ENCODE results near the gene RRM1.
A peak's percentile ranks its signal among the peaks of the same experiment; 100 is the strongest.

RRM1 gene

DNA sequence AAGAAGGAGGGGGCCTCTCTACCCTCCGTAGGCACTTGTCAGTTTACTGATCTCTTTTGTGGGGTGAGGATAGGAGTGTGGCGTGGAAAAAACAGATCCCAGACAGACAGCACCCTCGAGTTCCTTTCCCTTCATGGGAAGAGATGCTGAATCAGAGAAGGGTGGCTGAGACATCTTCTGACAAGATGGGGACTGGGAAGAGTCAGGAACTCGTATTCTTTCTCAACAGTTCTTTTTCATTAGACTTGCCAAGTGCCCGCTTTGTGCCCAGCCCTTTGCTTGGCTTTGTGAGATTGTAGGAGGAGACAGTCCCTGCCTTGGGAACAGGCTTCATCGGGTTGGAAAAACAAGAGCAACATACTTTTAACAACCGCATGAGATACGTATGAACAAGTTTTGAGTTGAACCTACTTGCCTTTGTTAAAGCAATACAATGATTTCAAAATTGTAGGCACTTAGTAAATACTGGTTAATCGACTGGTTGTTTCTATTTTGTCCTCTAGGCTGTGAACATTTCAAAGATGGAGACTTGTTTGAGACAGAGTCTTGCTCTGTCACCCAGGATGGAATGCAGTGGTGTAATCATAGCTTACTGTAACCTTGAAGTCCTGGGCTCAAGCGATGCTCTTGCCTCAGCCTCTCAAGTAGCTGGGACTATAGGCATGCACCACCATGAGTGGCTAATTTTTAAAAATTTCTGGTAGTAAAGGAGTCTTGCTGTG is 1.1 kb downstream of the RRM1 start:
- TF ChIP-seq, protein P1, sequence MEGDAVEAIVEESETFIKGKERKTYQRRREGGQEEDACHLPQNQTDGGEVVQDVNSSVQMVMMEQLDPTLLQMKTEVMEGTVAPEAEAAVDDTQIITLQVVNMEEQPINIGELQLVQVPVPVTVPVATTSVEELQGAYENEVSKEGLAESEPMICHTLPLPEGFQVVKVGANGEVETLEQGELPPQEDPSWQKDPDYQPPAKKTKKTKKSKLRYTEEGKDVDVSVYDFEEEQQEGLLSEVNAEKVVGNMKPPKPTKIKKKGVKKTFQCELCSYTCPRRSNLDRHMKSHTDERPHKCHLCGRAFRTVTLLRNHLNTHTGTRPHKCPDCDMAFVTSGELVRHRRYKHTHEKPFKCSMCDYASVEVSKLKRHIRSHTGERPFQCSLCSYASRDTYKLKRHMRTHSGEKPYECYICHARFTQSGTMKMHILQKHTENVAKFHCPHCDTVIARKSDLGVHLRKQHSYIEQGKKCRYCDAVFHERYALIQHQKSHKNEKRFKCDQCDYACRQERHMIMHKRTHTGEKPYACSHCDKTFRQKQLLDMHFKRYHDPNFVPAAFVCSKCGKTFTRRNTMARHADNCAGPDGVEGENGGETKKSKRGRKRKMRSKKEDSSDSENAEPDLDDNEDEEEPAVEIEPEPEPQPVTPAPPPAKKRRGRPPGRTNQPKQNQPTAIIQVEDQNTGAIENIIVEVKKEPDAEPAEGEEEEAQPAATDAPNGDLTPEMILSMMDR (IDR thresholded peaks at IDR 0.05), result no peak
- no peak for TF ChIP-seq ZFX (IDR thresholded peaks at IDR 0.05; ENCODE audit: borderline replicate concordance)
- H3K27ac ChIP-seq, result peak overlapping the region; percentile 93

DNA sequence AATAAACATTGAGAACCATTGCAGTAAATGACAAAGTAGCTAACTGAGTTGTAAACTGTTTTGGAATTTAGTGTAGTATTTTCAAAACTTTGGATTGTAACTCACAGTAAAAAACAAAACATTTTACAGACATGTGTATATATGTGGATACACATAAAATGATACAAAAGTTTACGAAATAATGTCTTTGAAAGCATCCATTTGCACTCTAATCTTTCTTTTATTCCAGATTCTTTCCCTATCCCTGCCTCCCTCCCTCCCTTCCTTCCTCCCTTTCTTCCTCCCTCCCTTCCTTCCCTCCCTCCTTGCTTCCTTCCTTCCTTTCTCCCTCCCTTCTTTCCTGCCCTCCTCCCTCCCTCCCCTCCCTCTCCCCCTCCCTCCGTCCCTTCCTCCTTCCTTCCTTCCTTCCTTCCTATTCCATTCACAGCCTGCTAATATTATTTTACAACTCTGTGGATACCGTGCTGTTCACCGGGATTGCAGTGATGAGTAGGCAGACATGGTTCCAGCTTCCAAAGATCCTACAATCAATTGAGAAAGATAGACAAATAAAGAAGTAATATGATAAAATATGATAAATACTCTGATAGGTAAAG is 3.5 kb downstream of the RRM1 start:
- H3K27ac ChIP-seq, result no peak overlapping the region
- no peak for TF ChIP-seq ZFX (IDR thresholded peaks at IDR 0.05; ENCODE audit: borderline replicate concordance)
- TF ChIP-seq, protein P1 (IDR thresholded peaks at IDR 0.05), result no peak

DNA sequence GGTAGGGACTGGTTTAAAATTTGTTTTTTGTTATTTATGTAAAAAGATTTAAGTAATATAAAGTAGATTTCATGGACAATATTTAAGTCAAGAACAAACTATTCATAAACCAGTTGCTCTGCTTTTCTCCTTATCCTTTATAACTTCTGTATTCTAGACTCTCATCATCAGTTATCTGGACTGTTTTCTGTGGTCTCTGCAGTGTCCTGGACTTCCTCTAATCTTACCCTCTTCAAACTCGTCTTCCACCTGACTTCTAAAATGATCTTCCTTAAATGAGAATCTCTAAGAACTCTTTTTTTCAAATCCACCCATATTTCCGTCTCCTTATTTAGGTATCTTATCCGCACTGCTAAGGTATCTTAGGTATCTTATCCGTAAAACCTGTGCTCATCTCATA is 8.1 kb downstream of the RRM1 start:
- TF ChIP-seq ZFX (IDR thresholded peaks at IDR 0.05; ENCODE audit: borderline replicate concordance), result no peak
- no peak overlapping the region for H3K27ac ChIP-seq

DNA sequence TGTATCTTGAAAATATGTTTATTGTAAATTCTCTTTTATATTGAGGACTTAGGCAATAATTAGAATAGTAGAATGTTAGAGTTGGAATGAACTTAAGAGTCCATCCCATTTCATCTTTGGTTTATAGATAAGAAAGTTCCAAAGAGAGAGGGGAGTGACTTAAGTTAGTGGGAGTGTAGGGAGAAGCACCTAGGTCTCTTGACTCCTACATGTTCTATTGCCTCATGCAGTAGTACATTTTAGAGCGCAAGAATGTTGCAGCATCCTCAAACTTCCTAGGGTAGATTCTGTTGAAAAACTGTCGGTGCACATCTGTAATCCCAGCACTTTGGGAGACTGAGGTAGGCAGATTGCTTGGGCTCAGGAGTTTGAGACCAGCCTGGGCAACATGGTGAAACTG is 8.7 kb downstream of the RRM1 start:
- no peak overlapping the region for H3K27ac ChIP-seq
- TF ChIP-seq ZFX (IDR thresholded peaks at IDR 0.05; ENCODE audit: borderline replicate concordance), result no peak
- TF ChIP-seq, protein P1 (IDR thresholded peaks at IDR 0.05), result no peak

DNA sequence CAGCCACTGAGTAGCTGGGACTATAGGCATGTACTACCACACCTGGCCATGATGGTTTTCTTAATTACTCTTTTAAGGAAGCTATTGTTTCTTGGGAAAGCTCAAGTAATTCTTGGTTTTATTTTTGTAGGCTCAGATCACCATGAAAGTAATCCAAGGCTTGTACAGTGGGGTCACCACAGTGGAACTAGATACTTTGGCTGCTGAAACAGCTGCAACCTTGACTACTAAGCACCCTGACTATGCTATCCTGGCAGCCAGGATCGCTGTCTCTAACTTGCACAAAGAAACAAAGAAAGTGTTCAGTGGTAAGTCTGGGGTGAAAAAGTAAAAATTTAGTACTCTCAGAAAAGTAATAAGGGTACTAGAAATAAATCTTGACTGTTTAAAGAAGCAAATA is 11.3 kb downstream of the RRM1 start:
- TF ChIP-seq ZFX (IDR thresholded peaks at IDR 0.05; ENCODE audit: borderline replicate concordance), result no peak
- TF ChIP-seq, protein P1 (IDR thresholded peaks at IDR 0.05), result no peak
- H3K27ac ChIP-seq, result no peak overlapping the region

DNA sequence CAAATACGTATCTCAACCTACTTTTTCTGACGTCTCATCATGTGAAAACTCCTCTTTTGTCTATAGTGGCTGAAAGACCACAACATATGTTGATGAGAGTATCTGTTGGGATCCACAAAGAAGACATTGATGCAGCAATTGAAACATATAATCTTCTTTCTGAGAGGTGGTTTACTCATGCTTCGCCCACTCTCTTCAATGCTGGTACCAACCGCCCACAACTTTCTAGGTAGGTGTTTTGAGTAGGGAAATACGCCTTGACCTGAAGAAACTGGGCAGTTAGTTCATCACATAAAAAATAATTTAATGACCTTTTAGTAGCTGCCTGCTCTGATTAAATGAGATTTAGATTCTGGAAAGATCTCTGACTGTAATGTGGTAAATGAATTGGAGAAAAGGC is 17.2 kb downstream of the RRM1 start:
- no peak for TF ChIP-seq ZFX (IDR thresholded peaks at IDR 0.05; ENCODE audit: borderline replicate concordance)
- TF ChIP-seq, protein P1 (IDR thresholded peaks at IDR 0.05), result no peak

DNA sequence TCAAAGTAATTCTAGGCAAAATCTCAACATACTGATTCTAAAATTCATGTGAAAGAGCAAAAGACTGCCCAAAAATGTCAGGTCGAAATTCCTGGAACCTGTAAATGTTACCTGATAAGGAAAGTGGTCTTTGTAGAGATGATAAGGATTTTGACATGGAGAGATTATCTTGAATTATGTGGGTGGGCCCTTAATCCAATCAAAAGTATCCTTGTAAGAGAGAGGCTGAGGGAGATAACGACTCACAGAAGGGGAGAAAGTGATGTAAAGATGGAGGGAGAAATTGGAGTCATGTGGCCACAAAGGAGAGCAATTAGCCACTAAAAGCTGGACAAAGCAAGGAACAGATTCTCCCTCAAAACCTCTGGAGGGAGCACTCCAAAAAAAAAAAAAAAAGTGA is 20.5 kb downstream of the RRM1 start:
- H3K27ac ChIP-seq, result no peak overlapping the region
- TF ChIP-seq, protein P1 (IDR thresholded peaks at IDR 0.05), result no peak
- no peak for TF ChIP-seq ZFX (IDR thresholded peaks at IDR 0.05; ENCODE audit: borderline replicate concordance)

More for the DNA sequence above, 17.2 kb downstream of the RRM1 start:
- H3K27ac ChIP-seq, result no peak overlapping the region
